ENCODE results near the gene ESRRB. TPM values are rescaled to one million over a fixed set of nuclear protein-coding genes. Genes with fewer than 3 reads are reported as not detected.
A peak's percentile ranks its signal among the peaks of the same experiment; 100 is the strongest.

ESRRB gene
- total RNA-seq = 11.0 and 13.6 TPM in 2 replicates
- 5.2 and 6.6 TPM in 2 replicates for polyA plus RNA-seq

DNA sequence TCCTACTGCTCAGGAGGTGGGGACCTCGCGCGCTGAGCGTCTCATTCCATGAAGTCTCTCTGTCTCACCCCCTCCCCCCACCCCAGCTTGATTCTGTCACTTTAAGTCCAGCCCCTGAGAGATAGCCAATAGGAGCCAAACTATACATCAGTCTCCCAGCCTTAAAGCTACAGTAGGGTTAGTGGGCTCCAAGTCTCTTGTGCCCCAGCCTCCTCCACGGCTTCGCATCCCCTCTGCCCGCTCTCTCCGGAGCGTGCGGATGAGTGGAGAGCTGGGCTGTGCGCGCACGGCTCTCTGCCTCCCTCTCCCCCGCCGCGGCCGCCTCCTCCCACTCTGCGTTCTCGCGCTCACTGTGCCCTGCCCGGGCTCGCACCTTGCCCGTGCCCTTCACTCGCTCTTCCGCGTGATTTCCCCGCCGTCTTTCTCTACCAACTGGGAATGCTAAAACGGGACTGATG lies at the start of gene ESRRB:
TSS of gene ESRRB (plus strand) at position 191 of the 458 bp plus-strand sequence. CDS start at position 456, 265 bp downstream.
- Histone ChIP-seq H3K9me3 (ENCODE audit: low read depth) (no peaks in the 10 kb centered on the region), H3K27ac (no peak within 1 kb of the TSS), H3K36me3 (no peaks in the 10 kb centered on the region), H3K27me3 (peaks cover 89% of the 10 kb centered on the region), H3K4me3 (peak within 1 kb of the TSS; percentile 41), H3K4me1 (ENCODE audit: low read depth) (peaks cover 14% of the 10 kb centered on the region)
- peak; percentile 39 to 61 for DNase-seq (ENCODE audit: low read depth in 1 of 2, low spot score in 1 of 2)
- TF ChIP-seq, protein P1, sequence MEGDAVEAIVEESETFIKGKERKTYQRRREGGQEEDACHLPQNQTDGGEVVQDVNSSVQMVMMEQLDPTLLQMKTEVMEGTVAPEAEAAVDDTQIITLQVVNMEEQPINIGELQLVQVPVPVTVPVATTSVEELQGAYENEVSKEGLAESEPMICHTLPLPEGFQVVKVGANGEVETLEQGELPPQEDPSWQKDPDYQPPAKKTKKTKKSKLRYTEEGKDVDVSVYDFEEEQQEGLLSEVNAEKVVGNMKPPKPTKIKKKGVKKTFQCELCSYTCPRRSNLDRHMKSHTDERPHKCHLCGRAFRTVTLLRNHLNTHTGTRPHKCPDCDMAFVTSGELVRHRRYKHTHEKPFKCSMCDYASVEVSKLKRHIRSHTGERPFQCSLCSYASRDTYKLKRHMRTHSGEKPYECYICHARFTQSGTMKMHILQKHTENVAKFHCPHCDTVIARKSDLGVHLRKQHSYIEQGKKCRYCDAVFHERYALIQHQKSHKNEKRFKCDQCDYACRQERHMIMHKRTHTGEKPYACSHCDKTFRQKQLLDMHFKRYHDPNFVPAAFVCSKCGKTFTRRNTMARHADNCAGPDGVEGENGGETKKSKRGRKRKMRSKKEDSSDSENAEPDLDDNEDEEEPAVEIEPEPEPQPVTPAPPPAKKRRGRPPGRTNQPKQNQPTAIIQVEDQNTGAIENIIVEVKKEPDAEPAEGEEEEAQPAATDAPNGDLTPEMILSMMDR (IDR thresholded peaks at IDR 0.05; ENCODE audit: low read depth, low read length) = no peak

DNA sequence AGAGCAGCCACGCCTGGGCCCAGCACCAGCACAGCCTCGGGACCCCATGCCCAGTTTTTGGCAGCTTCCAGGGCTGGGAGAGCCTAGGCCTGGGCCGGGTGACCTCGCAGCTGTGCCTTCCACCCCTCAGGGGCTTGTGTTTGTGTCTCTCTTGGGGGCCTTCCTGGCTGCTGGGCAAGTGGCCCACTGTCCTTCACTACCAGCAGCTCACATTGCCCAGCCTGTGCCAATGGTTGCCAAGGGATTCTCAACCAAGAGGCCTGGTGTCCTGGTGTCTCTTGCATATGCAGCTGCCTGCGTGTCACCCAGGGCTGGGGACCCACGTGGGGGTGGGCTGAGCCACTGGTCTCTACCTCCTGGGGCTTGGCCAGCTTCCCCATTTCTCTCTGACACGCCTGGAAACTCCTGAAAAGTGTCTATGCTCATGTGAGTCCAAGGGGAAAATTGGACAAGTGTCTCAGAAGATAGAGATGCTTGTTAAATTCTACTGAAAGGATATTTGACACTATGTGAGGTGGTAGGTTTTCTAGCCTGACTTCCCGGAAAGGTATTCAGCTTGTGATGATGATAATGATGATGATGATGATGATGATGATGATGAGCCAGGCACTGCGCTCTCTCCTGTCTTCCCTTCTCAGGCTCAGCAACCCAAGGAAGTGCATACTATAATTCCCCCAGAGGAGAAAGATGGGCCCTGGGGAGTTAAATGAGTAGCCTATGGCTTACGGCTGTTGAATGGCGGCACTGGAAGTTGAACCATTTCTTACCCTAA lies 48.8 kb upstream of the ESRRB start:
- Histone ChIP-seq H3K27me3 (peaks cover 31% of the 10 kb centered on the region), H3K4me3 (no peak overlapping the region), H3K36me3 (no peaks in the 10 kb centered on the region), H3K9me3 (ENCODE audit: low read depth) (no peaks in the 10 kb centered on the region), H3K27ac (no peak overlapping the region), H3K4me1 (ENCODE audit: low read depth) (peaks cover 2% of the 10 kb centered on the region)
- TF ChIP-seq, protein P1 (IDR thresholded peaks at IDR 0.05; ENCODE audit: low read depth, low read length) = no peak
- no peak for DNase-seq (ENCODE audit: low read depth in 1 of 2, low spot score in 1 of 2)

GRCh38 chr14:76328457-76329137 lies 47.3 kb upstream of the ESRRB start:
- no peaks in the 10 kb centered on the region for H3K4me1 ChIP-seq (ENCODE audit: low read depth)
- H3K36me3 ChIP-seq = no peaks in the 10 kb centered on the region
- H3K27ac ChIP-seq = no peak overlapping the region
- peaks cover 31% of the 10 kb centered on the region for H3K27me3 ChIP-seq
- H3K4me3 ChIP-seq = no peak overlapping the region
- TF ChIP-seq, protein P1 (IDR thresholded peaks at IDR 0.05; ENCODE audit: low read depth, low read length) = no peak
- no peaks in the 10 kb centered on the region for H3K9me3 ChIP-seq (ENCODE audit: low read depth)
- no peak for DNase-seq (ENCODE audit: low read depth in 1 of 2, low spot score in 1 of 2)

- DNase-seq (ENCODE audit: low read depth in 1 of 2, low spot score in 1 of 2) = no peak
- TF ChIP-seq, protein P1 (IDR thresholded peaks at IDR 0.05; ENCODE audit: low read depth, low read length) = no peak
- no peak overlapping the region for H3K27ac ChIP-seq
- H3K36me3 ChIP-seq = no peaks in the 10 kb centered on the region
- H3K27me3 ChIP-seq = peaks cover 31% of the 10 kb centered on the region
- H3K9me3 ChIP-seq (ENCODE audit: low read depth) = no peaks in the 10 kb centered on the region
- H3K4me1 ChIP-seq (ENCODE audit: low read depth) = no peaks in the 10 kb centered on the region
- no peak overlapping the region for H3K4me3 ChIP-seq
These were observed 46.6 kb upstream of the ESRRB start for GRCh38 chr14:76329154-76329928.

DNA sequence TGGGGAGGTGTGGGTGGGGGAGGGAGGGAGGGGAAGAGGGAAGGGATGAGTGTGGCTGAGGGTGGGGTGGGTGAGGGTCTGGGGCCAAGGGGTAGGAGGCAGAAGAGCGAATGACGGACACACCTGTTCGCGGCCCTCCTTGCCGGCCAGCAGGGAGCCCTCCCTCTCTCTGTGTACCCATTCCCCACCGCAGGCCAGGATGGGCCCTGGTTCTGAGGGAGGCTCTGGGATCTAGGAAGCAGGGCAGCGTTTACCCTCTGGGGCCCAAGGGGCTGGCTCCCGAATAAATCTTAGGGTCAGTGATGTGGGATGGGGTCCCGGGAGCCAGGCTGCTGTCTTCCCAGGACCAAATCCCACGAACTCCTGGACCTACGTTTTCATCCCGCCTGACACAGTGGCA lies 46.0 kb upstream of the ESRRB start:
- Histone ChIP-seq H3K27me3 (peaks cover 31% of the 10 kb centered on the region), H3K4me3 (no peak overlapping the region), H3K27ac (no peak overlapping the region), H3K9me3 (ENCODE audit: low read depth) (no peaks in the 10 kb centered on the region), H3K36me3 (no peaks in the 10 kb centered on the region), H3K4me1 (ENCODE audit: low read depth) (no peaks in the 10 kb centered on the region)
- no peak for DNase-seq (ENCODE audit: low read depth in 1 of 2, low spot score in 1 of 2)
- TF ChIP-seq, protein P1 (IDR thresholded peaks at IDR 0.05; ENCODE audit: low read depth, low read length) = no peak
